Choroid plexus epithelial cell (primary cell): ENCODE results near the gene SAMD4A.

ENCODE experiments used
- DNase-seq: peaks from one replicate; pipeline ENCODE4 v3.0.0-alpha.2; 2010; ENCODE audit warnings: low read depth
- H3K4me3 ChIP-seq: 2 replicates; pipeline ENCODE4 v1.5.1; 2011; ENCODE audit warnings: low read depth, mild to moderate bottlenecking, control low read depth, low read length, moderate library complexity
- TF ChIP-seq, protein P1 (sequence below): conservative IDR thresholded peaks from 2 replicates; pipeline ENCODE4 v1.5.1; 2011; ENCODE audit warnings: low read depth, mild to moderate bottlenecking, control low read depth, inconsistent platforms, low read length, moderate library complexity

Gene SAMD4A

DNA sequence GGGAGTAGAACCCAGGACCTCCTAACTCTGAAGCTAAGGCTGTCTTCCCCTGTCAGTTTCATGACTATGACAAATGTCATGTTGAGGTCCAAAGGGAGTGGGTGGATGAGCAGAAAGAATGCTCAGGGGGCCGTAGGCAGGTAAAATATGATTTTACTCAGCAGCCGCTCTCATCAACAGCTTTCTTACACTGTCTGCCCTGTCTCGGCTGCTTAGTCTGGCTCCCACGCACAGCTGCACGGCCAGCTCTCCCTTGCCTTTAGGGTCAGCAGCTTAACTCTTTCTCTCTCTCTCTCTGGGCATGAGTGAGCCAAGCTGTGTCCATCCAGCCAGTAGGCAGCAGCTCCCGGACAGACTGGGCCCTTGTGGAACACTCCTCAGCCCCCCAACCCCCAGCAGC is 240.5 kb downstream of the SAMD4A start:
- no peak for DNase-seq
- no peak overlapping the region for H3K4me3 ChIP-seq
- TF ChIP-seq, protein P1, sequence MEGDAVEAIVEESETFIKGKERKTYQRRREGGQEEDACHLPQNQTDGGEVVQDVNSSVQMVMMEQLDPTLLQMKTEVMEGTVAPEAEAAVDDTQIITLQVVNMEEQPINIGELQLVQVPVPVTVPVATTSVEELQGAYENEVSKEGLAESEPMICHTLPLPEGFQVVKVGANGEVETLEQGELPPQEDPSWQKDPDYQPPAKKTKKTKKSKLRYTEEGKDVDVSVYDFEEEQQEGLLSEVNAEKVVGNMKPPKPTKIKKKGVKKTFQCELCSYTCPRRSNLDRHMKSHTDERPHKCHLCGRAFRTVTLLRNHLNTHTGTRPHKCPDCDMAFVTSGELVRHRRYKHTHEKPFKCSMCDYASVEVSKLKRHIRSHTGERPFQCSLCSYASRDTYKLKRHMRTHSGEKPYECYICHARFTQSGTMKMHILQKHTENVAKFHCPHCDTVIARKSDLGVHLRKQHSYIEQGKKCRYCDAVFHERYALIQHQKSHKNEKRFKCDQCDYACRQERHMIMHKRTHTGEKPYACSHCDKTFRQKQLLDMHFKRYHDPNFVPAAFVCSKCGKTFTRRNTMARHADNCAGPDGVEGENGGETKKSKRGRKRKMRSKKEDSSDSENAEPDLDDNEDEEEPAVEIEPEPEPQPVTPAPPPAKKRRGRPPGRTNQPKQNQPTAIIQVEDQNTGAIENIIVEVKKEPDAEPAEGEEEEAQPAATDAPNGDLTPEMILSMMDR = no peak

DNA sequence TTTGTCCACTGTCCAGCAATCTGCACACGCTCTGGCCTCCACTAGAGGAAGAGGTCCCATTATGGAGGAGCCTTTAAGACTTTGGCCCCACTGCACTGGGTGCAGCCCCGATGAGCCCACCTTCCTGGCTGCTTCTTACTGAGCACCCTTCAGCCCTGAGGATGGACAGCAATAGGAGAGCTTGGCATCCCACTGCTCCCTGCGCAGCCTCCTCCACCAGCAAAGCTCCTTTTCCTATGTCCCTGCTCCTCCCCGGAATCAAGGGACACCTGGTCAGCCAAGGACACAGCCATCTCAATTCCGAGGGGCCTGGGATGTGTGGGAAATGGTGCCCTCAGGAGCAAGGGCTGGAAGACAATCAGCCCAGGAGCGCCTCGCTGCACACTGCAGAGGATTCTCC is 241.0 kb downstream of the SAMD4A start:
- TF ChIP-seq, protein P1 = no peak
- DNase-seq = no peak
- no peak overlapping the region for H3K4me3 ChIP-seq

DNA sequence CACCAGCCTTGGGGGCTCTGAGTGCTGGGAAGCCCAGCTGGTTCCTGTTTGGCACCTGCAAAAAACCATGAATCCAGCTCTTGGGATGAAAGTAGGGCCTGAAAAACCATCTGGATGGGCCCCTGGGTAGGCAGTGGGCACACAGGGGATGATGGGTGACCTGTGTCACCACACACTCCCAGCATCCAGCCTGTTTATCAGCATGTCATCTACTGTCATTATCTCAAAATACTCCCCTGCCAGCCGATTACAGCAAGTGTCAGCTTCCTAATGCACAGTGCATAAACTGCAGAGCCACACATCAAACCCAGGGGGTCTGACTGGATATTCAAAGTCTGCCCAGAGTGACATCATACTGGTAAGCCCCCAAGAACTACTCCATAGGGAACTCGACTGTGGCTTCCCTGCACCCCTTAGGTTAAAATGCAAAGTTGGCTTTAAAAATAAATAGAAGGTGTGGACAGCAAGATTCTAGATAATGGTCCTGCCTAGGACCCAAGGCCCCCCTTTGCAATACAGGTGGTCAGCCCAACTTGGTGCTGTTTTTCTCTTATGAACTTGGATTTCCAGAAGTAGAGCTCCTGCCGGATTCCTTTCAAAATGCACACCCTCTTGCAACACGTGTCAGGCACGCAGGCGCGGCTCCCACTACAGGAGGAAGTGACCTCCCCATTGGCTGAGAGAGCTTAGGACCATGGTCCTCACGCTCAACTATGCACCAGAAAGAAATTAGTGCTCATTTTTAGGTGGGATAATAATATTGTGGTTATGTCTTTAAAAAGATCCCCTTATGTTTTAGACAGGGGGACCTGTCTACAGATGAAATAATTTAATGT is 241.6 kb downstream of the SAMD4A start:
- DNase-seq = no peak
- H3K4me3 ChIP-seq = no peak overlapping the region
- TF ChIP-seq, protein P1 = no peak

DNA sequence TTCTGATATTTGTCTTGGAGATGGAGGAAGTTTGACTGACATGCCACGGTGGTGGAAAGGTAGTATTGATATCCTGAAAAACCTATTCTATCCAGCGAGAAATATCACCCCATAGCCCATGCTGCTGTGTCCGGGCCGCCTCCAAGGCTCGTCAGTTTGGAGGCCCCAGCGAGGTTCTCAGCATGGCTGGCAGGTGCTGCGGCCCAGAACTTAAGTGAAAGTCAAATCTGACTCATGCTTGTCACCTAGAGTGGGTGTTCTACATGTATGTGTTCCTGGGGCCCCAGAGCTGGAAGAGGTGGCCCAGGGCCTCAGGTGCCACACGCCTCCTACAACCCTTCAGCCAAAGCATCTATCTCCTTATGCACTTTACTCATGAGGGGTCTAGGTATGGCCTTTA is 242.8 kb downstream of the SAMD4A start:
- DNase-seq = no peak
- TF ChIP-seq, protein P1 = no peak
- H3K4me3 ChIP-seq = no peak overlapping the region

DNA sequence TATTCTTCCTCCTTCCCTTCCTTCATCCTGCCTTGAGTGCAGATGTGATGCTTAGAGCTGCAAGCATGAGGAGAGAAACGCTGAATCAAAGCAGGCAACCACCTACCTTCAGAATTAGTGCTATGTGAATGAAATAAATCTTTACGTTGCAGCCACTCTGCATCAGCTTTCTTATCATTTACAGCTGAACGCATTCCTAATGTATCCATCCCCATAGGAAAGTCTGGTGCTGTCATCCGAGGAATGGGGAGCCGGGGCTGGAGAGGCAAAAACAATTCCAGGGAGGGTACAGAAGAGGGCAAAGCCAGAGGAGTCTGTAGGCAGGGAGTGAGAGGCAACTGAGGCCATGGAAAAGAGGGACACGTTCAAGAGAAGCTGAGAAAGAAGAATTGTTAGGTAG is 245.7 kb downstream of the SAMD4A start:
- DNase-seq = no peak
- H3K4me3 ChIP-seq = no peak overlapping the region
- TF ChIP-seq, protein P1 = no peak

DNA sequence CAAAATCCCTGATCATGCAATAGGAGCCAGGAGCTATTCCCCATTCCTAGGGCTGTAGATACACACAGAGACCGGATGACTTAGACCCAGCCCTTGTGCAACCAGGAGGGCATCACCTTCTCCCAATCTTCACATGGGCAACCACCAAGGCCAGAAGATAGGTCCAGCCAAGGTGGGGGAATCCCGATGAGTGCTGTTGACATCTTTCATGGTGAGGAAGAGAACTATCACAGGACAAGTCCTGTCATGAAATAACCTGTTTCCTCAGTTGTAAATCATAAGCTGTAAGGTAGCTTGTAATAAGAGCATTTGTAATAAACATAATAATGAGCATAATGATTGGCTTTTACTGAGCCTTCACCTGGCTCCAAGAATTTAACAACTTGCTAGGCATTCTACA is 246.2 kb downstream of the SAMD4A start:
- DNase-seq = no peak
- H3K4me3 ChIP-seq = no peak overlapping the region
- TF ChIP-seq, protein P1 = no peak

DNA sequence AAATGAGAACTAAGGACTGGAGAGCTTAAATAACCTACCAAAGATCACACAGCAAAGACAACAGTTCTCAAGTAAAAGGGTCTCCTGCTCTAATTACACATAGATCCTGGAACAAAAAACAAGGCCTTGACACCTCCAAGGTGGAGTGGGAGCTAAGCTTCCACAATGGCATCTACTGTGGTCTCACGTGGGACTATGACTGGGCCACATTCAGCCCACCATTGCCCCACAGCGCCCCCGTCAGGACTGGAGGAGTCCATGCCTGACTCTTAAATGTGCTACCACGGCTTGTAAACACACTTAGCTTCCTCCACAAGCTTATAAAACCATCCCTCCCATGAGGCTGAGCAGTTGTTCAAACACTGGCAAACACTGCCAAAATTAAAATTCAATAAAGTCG is 247.1 kb downstream of the SAMD4A start:
- no peak for DNase-seq
- TF ChIP-seq, protein P1 = peak; percentile 28

More for the DNA sequence above, 247.1 kb downstream of the SAMD4A start:
- no peak overlapping the region for H3K4me3 ChIP-seq
